Psoas muscle (tissue), 8 donors: ENCODE data around the gene EMC10. TPM values are rescaled to one million over a fixed set of nuclear protein-coding genes. Genes with fewer than 3 reads are reported as not detected.

Experiments used
- ATAC-seq, 4 donors: fragments of 200-7000 bp; cut with Tn5 transposase; one replicate each; pipeline ENCODE4 v1.9.1; 2020; ENCODE audit warnings: moderate library complexity in 3 of 4, mild to moderate bottlenecking in 2 of 4
- DNase-seq, 2 donors: peaks; one replicate each; pipeline ENCODE4 v3.0.0-alpha.2; 2020
- H3K27ac ChIP-seq: fragments of 200-600 bp; one replicate; pipeline ENCODE4 v1.8.0; 2022
- H3K27me3 ChIP-seq, 3 donors: fragments of 200-600 bp in 1 of 3; one replicate each; pipeline versions ENCODE4 v1.6.1 to v1.8.0; 2013 to 2022; ENCODE audit warnings: low read length in 2 of 3, mild to moderate bottlenecking in 2 of 3, moderate library complexity in 1 of 3; ENCODE audit not compliant: insufficient read depth in 3 of 3
- H3K36me3 ChIP-seq, 2 donors: fragments of 200-600 bp in 1 of 2; one replicate each; pipeline versions ENCODE4 v1.6.1 to v1.8.0; 2013 to 2022; ENCODE audit warnings: low read depth in 1 of 2, mild to moderate bottlenecking in 1 of 2, moderate library complexity in 1 of 2; ENCODE audit not compliant: insufficient read depth in 1 of 2
- H3K4me1 ChIP-seq: fragments of 200-600 bp; one replicate; pipeline ENCODE4 v1.8.0; 2022
- H3K4me3 ChIP-seq: fragments of 200-600 bp; one replicate; pipeline ENCODE4 v1.8.0; 2022; ENCODE audit warnings: mild to moderate bottlenecking
- H3K9me3 ChIP-seq: fragments of 200-600 bp; one replicate; pipeline ENCODE4 v1.8.0; 2022
- CTCF ChIP-seq: fragments of 200-600 bp; IDR thresholded peaks from one replicate; pipeline ENCODE4 v1.8.0; 2022; ENCODE audit warnings: antibody characterized with exemption
- WGBS, 3 donors: extraction: QIAGEN DNeasy Blood & Tissue Kit; methylation state at CpG; one replicate each; pipeline versions ENCODE4 v1.1.6 to v1.1.7; 2013; 5-methylcytosine and 5-hydroxymethylcytosine counted together
- intact Hi-C, 2 donors: fragments of 100-400 bp; cut with DNase I; formaldehyde crosslinking; loops; one replicate each; pipeline versions ENCODE4 v1.11.0 to v1.14.2; 2022
- polyA plus RNA-seq, 3 donors: library from polyadenylated mRNA; stranded (reverse); fragments of 200-250 nt; gene quantifications; one replicate each; pipeline ENCODE4 v1.2.3, GENCODE V29; 2013
- total RNA-seq, 4 donors: library from RNA; stranded (reverse); fragmentation: NEBNext Ultra II Directional in 2 of 4; extraction: Animal tissue kit (Norgen Biotek cat#: 25700) in 2 of 4; gene quantifications; one replicate each; pipeline versions ENCODE4 v1.2.1 to v1.2.4, GENCODE V29; 2021 to 2023
- donor health status: healthy with polysubstance abuse.
- donor health status: DM: no; HTN: no; CAD: no; lungs with moderate emphysema.
- donor health status: Bipolar disorder and iron deficiency.
- donor health status: healthy.
- donor health status: DM: yes; HTN: yes; CAD: no.
- donor health status: DM: no; HTN: no; CAD: no.
- donor health status: DM: no; HTN: no; CAD: no.
- donor health status: DM: yes; HTN: yes; CAD: no.

EMC10 gene
- total and polyA plus RNA-seq, 7 donors, result 32.6 to 47.5 (median 37.6) TPM

DNA sequence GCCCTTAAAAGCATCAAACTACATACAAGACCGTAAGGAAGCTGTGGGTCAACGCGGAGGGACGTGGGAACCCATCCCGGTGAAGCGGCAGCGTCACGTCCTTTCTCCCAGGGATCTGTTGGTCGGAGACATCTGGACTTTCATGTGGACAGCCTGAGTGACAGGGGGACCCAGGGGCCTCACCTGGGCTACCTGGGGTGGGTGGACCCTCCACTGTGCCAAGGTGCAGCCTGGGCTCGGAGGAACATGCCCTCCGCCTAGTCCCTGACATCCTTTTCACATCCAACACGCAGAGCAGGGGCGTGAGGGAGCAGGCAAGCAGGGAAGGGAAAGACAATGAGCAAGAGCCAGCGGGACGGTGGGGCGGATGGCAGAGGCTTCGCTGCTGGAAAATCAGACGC is 14.1 kb downstream of the EMC10 start:
- Histone ChIP-seq H3K9me3 (no peaks in the 10 kb centered on the region), H3K27ac (peak overlapping the region; percentile 67), H3K36me3 (peaks cover 0 to 14% of the 10 kb centered on the region in 2 donors), H3K4me1 (peaks cover 19% of the 10 kb centered on the region), H3K27me3 (no peaks in the 10 kb centered on the region), H3K4me3 (peak overlapping the region; percentile 31)
- TF ChIP-seq CTCF, result no peak
- intact Hi-C loops, result no loop called here
- DNase-seq (peak in 1 of 2 donors; percentile 52), ATAC-seq (peak in 2 of 4 donors; percentile 4 to 5)
- WGBS, 3 donors, result 75 to 81% (median 78%) methylated on average over 18 of the region's 18 CpGs

- peak overlapping the region; percentile 67 for H3K27ac ChIP-seq
- peak; percentile 56 to 83 (median 76) for ATAC-seq
- intact Hi-C loops, result no loop called here
- H3K36me3 ChIP-seq, result peaks cover 0 to 14% of the 10 kb centered on the region in 2 donors
- no peak for TF ChIP-seq CTCF
- H3K4me1 ChIP-seq, result peaks cover 19% of the 10 kb centered on the region
- H3K27me3 ChIP-seq, result no peaks in the 10 kb centered on the region
- H3K9me3 ChIP-seq, result no peaks in the 10 kb centered on the region
- DNase-seq, result peak; percentile 75 to 85
- H3K4me3 ChIP-seq, result peak overlapping the region; percentile 41
- WGBS, 3 donors, result 6 to 9% (median 7%) methylated on average over 26 of the region's 26 CpGs
Measured at GRCh38 chr19:50490991-50491472, 14.7 kb downstream of the EMC10 start.

DNA sequence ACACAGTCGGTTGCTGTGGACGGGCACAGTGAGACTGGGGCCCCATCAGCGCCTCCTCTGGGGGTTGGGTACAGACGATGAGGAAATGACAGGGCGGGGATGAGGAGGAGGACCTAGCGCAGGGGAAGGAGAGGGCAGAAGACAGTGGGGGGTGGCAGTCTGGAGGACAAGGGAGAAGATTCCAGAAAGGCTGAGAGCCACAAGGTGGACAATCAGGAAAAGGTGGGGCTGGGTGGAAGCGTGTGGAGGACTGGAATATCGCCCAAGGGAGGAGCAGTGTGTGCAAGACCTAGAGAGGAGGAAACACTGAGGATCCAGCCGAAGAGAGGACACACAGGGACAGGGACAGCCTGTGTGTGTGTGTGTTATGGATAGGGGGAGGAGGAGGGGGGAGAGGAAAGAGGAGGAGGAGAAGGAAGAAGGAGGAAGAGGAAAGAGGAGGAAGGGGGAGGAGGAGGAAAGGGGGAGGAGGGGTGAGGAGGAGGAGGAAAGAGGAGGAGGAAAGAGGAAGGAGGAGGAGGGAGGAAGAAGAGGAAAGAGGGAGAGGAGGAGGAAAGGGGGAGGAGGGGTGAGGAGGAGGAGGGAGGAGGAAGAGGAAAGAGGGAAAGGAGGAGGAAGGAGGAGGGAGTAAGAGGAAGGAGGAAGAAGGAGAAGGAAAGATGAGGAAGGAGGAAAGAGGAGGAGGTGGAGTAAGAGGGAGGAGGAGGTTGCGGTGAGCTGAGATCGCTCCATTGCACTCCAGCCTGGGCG is 16.2 kb downstream of the EMC10 start:
- ATAC-seq, result peak; percentile 17 to 53 (median 28)
- DNase-seq, result peak; percentile 43 to 60
- Histone ChIP-seq H3K9me3 (no peaks in the 10 kb centered on the region), H3K4me3 (no peak overlapping the region), H3K36me3 (peaks cover 0 to 2% of the 10 kb centered on the region in 2 donors), H3K27me3 (no peaks in the 10 kb centered on the region), H3K27ac (peak overlapping the region; percentile 67), H3K4me1 (peaks cover 19% of the 10 kb centered on the region)
- intact Hi-C loops, result no loop called here
- 6 to 21% (median 9%) methylated on average over 8 to 11 of the region's 12 CpGs for WGBS, 3 donors
- no peak for TF ChIP-seq CTCF

DNA sequence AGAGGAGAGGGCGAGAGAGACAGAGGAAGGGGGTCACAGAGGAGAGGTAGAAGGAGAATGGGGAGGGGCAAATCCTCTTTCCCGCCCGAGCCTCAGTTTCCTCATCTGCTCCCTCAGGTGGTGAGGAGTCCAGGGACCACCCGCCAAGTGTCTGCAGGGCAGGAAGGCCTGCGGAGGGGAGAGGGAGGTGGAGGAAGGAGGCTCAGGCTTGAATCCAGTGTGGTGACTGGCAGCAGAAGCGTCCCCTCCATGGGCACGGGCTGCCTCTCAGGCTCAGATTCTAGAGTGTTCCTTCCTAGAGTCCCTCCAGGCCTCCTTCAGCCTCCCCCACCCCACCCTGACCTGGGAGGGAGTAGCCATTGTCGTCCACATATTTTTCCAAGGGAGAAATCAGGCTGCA is 16.9 kb downstream of the EMC10 start:
- Histone ChIP-seq H3K9me3 (no peaks in the 10 kb centered on the region), H3K27me3 (no peaks in the 10 kb centered on the region), H3K36me3 (no peaks in the 10 kb centered on the region), H3K27ac (peak overlapping the region; percentile 55), H3K4me3 (no peak overlapping the region), H3K4me1 (peaks cover 19% of the 10 kb centered on the region)
- DNase-seq (peak; percentile 12 to 35), ATAC-seq (no peak)
- intact Hi-C loops, result no loop called here
- no peak for TF ChIP-seq CTCF
- WGBS, 3 donors, result 44 to 58% (median 51%) methylated on average over 8 of the region's 8 CpGs
